WERI-Rb-1 (cell line): ENCODE measurements around the gene TMEM253.

Source experiments
- DNase-seq: peaks from one replicate; pipeline ENCODE4 v3.0.0-alpha.2; 2020
- H3K27ac ChIP-seq: fragments of 250-450 bp; sonication (Bioruptor Pico); 2 replicates; pipeline ENCODE4 v1.5.1; 2020; ENCODE audit warnings: mild to moderate bottlenecking, moderate library complexity
- H3K27me3 ChIP-seq: fragments of 250-450 bp; sonication (Bioruptor Pico); 2 replicates; pipeline ENCODE4 v1.5.1; 2021; ENCODE audit warnings: mild to moderate bottlenecking, low read depth, moderate library complexity; ENCODE audit not compliant: insufficient read depth, severe bottlenecking
- H3K36me3 ChIP-seq: fragments of 250-450 bp; sonication (Bioruptor Pico); 2 replicates; pipeline ENCODE4 v1.5.1; 2020; ENCODE audit warnings: mild to moderate bottlenecking, moderate library complexity
- H3K4me3 ChIP-seq: 2 replicates; pipeline ENCODE4 v1.5.1; 2011; ENCODE audit warnings: low read depth, mild to moderate bottlenecking, control low read depth, low read length
- H3K9me3 ChIP-seq: fragments of 250-450 bp; sonication (Bioruptor Pico); 2 replicates; pipeline ENCODE4 v1.5.1; 2021; ENCODE audit warnings: mild to moderate bottlenecking, moderate library complexity; ENCODE audit not compliant: severe bottlenecking
- TF ChIP-seq, protein P1 (sequence below): IDR thresholded peaks from 2 replicates; pipeline ENCODE4 v1.5.1; 2011; ENCODE audit warnings: low read depth, mild to moderate bottlenecking, control low read depth, inconsistent platforms, low read length

Gene TMEM253

DNA sequence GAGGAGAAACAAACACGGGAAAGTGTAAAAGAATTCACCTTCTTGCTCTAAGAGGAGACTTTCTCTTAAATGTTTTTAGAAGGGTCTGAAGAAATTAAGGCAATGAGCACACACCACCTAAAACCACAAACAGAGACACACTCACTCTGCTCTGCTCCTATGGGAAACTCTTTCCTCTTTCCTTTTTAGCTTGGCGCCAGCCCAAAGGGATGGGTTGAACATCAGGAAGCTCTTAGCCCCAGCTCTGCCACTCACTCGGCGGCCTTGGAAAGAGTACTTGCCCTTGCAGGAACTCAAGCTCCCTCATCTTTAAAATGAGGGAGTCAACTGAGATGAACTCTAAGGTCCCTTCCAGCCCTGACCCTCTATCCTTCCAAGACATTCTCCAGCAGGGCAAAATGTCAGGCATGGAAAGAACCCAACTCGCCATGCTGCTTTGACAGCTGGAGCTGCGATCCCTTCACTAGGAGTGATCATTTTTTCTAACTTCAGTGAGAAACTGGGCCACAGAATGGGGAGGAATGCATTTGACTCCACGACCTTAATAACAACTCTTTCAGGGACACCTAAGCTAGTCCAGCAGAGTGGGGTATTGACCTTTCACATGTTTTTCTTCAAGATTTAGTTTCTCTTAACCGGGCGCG, 44.2 kb upstream of the TMEM253 start:
- no peaks in the 10 kb centered on the region for H3K27me3 ChIP-seq
- H3K4me3 ChIP-seq: no peak overlapping the region
- TF ChIP-seq, protein P1, sequence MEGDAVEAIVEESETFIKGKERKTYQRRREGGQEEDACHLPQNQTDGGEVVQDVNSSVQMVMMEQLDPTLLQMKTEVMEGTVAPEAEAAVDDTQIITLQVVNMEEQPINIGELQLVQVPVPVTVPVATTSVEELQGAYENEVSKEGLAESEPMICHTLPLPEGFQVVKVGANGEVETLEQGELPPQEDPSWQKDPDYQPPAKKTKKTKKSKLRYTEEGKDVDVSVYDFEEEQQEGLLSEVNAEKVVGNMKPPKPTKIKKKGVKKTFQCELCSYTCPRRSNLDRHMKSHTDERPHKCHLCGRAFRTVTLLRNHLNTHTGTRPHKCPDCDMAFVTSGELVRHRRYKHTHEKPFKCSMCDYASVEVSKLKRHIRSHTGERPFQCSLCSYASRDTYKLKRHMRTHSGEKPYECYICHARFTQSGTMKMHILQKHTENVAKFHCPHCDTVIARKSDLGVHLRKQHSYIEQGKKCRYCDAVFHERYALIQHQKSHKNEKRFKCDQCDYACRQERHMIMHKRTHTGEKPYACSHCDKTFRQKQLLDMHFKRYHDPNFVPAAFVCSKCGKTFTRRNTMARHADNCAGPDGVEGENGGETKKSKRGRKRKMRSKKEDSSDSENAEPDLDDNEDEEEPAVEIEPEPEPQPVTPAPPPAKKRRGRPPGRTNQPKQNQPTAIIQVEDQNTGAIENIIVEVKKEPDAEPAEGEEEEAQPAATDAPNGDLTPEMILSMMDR: no peak
- H3K27ac ChIP-seq: no peak overlapping the region
- no peaks in the 10 kb centered on the region for H3K9me3 ChIP-seq
- no peaks in the 10 kb centered on the region for H3K36me3 ChIP-seq
- no peak for DNase-seq

DNA sequence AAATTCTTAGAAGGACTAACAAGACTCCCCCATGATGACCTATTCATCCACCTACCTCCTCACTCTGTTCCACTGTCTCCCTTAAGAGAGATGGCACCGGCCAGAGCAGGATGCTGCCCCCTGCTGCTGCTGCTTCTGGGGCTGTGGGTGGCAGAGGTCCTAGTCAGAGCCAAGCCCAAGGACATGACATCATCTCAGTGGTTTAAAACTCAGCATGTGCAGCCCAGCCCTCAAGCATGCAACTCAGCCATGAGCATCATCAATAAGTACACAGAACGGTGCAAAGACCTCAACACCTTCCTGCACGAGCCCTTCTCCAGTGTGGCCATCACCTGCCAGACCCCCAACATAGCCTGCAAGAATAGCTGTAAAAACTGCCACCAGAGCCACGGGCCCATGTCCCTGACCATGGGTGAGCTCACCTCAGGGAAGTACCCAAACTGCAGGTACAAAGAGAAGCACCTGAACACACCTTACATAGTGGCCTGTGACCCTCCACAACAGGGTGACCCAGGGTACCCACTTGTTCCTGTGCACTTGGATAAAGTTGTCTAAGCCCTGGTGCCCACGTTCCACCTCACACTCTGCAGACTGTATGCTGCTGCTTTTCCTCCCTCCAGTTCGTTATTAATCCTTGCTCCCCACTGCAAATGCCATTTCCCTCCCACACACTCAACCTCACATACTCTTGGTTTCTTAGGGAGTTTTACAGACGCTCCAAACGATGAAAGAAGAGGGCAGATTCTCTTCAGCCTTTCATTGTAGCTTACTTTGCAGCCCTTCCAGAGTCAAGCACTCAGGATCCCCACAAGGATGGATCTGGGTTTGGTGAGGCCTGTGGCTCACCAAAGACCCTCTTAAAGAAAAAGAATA, 42.8 kb upstream of the TMEM253 start, which contains the start of gene RNASE8:
RNASE8 (plus strand) TSS at position 20 of the 873 bp plus-strand sequence; CDS start at position 91, 71 bp downstream.
- TF ChIP-seq, protein P1: no peak
- Histone ChIP-seq H3K27me3 (no peaks in the 10 kb centered on the region), H3K36me3 (no peaks in the 10 kb centered on the region), H3K9me3 (no peaks in the 10 kb centered on the region), H3K27ac (no peak within 1 kb of the TSS), H3K4me3 (no peak within 1 kb of the TSS)
- no peak for DNase-seq

DNA sequence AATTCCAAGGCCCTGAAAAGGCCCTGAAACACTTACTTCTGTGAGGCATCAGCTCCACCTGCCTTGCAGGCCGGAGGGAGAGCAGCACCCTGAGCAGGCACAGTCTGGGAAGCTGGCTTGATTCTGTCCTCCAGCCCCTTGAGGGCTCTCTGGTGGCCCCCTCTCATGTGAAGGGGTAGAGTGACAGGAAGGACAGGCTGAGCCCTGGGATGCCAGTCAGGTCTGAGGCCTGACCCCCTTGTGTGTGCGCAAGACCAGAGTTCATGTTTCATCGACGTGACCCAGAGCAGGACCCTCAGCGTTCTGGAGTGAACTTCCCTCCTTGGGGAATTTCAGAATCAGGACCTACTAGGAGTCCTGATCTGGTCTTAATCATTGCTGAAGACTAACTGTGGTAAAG, 42.0 kb upstream of the TMEM253 start:
- no peak overlapping the region for H3K4me3 ChIP-seq
- H3K36me3 ChIP-seq: no peaks in the 10 kb centered on the region
- no peak overlapping the region for H3K27ac ChIP-seq
- no peaks in the 10 kb centered on the region for H3K27me3 ChIP-seq
- no peak for DNase-seq
- no peaks in the 10 kb centered on the region for H3K9me3 ChIP-seq
- TF ChIP-seq, protein P1: no peak

DNA sequence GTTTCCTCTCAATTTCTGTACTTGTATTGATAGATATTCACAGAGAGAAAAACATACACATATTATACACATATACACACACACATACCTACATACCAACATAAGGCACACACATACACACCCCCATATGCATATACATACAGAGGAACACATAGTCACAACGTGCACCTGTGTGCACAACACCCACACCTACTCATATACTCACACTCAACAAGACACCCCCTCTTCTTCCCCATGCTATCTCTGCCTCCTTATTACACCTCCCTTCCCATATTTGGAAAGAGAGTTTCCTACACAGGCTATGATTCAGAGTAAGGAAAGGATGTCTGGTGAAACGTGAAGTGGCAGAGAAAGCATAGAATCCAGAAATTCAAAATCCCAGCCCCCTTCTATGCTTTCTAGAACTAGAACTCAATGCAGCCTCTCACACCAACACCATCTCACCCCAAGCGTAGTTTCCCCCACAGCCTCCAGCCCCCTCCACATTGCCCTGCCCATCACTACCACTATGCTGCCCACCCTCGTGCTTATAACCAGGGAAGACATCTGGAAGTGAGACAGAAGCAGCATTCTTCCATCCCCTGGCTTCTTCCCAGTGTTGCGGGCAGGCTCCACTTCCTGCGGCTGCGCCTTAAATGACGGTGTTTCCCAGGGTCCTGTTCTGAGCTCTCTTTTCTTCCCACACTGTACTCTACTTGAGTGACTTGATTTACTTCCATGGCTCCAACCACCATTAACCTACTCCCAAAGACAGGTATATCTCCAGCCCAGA, 40.8 kb upstream of the TMEM253 start:
- TF ChIP-seq, protein P1: no peak
- no peak overlapping the region for H3K4me3 ChIP-seq
- H3K27me3 ChIP-seq: no peaks in the 10 kb centered on the region
- no peaks in the 10 kb centered on the region for H3K36me3 ChIP-seq
- H3K9me3 ChIP-seq: no peaks in the 10 kb centered on the region
- H3K27ac ChIP-seq: no peak overlapping the region
- DNase-seq: no peak

DNA sequence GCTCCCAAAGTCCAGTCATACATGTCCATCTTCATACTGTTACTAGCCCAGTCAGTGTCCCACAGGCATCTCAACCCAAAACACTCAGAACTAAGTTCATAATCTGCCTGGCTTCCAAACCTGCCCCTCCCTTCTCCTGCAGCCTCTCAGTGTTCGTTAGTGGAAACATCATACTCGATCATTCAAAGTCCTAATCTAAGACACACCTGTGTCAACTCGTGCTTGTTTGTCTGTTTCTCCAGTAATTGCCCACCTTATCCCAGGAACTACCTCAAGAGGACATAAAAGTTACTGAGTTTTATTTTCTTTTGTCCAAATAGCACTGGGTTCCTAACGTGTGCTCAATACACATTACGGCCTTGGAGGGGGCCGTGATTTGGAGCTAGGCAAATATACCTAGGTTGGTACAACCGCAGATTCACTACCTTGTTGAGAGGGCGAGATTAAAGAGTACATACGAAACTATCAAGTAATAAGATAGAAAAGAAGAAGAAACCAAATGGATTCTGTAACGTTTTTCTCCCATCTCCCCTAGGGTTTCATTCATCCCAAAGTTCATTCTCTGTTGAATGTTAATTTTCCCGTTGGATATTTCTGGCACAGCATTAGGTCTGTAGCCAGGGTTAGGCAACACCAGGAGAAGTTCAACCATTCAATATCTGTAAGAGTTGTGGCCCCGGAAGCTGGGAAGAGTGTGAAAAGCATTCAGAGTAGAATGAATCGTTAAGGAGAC, 40.1 kb upstream of the TMEM253 start:
- Histone ChIP-seq H3K27ac (no peak overlapping the region), H3K9me3 (no peaks in the 10 kb centered on the region), H3K36me3 (no peaks in the 10 kb centered on the region), H3K4me3 (no peak overlapping the region), H3K27me3 (no peaks in the 10 kb centered on the region)
- TF ChIP-seq, protein P1: no peak
- DNase-seq: no peak
